ENCODE measurements around the gene ARHGEF2.
"Not testable (repeated sequence)": the region's sequence is repeated elsewhere in the genome, so short reads cannot be mapped to it uniquely, and the experiment has no call there.

ARHGEF2 gene

GRCh38 chr1:155989242-155990004 lies 11.1 kb upstream of the ARHGEF2 start:
- DNase-seq = peak; percentile 84 to 91

DNA sequence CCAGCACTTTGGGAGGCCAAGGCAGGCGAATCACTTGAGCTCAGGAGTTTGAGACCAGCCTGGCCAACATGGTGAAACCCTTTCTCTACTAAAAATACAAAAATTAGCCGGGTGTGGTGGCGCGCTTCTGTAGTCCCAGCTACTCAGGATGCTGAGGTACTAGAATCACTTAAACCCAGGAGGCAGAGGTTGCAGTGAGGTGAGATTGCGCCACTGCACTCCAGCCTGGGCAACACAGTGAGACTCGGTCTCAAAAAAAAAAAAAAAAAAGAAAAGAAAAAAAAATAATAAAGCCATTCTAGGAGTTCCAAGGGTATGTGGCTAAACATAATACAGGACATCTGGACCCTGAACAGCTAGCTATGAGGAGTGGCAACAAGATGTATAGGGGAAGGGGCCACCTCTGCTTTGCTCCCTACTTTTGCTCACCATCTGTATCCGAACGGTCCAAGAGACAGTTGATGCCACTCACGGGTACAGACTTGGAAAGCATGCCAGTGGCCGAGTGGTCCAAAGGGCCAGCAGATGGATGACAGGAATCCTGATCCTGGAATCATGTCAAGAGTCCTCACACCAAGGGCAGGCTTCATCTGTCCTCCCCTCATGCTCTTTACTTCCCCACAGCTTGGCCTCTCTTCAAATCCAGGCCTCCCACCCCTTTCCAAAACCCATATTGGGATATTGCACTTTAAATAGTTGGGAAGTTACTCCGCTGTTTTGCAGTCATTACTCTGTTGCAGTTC lies 6.7 kb upstream of the ARHGEF2 start:
- not testable (repeated sequence) for DNase-seq

DNA sequence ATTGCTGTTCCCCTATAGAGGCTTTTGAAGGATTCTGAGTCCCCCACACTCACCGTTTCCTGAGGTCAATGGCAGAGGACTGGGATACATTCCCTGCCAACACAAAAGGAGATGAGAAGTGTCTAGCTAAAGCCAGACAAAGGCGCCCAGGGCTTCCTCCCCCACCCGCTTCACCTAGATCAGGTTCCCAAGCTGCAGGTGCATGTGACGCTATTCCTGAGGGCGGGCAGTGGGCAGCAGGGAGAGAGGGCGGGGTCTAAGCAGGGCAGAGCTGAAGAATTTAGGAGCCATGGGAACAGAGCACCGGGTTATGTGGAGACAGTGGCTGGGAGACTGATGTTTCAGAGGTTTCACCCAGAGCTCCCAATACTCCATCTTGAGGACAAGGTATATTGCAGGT lies 6.0 kb upstream of the ARHGEF2 start:
- peak; percentile 65 to 70 for DNase-seq

GRCh38 chr1:155983191-155984024 lies 5.1 kb upstream of the ARHGEF2 start:
- DNase-seq = peak; percentile 76 to 80

DNA sequence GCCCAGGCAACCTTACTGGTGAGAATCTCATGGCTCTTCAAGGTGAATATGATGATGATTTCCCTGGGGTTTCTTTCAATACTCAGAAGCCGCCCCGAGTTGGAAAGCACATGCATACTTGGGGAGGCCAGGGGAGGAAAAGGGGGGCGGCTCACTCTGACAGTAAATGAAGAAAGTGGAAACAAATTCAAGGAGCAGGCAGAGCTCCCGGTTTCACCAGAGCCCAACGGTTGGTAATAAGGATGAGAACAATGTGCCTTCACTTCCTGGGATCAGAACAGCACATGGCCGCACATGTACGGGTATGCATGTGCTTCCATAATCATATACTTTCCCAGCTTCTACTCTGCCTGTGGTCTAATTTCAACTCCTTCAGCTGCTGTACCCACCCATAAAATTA lies 3.8 kb upstream of the ARHGEF2 start:
- no peak for DNase-seq

DNA sequence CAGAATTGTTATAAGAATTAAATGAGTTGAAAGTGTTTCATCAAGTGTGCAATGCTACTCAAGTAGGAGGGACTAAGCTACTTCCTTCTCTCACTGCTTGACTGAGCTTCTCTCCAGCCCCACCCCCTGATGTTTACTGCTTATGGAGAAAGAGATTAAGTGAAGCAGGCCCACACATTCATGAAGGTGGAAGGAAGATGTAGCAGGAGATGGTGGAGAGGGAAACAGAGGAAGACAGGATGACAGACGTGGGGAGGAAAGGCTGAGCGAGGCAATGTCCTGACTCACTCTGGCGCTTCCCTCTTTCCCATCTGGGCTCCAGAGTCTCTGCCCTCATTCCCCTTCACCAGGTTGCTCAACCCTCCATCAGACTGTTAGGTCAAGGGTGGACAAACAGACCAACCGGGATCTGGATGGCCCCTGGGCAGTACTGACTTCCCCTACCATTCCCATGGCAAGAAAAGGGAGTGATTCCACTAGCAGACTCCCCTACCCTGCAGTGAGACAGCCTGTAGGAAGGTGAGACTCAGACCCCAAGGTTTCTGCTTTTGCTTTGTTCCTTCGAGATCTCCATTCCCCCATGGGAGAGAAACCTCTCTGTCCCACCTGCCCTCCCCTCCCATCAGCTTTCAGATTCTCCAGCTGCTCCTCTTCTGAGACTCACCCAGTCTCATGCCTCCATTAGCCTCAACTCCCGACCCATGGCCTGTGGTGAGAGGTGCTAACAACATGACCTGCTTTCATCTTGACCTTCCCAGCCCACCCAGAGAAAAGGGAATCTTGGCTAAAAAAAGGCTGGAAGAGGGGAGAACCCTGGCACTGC lies 3.1 kb upstream of the ARHGEF2 start:
- DNase-seq = peak in 1 of 2 experiments; percentile 55

DNA sequence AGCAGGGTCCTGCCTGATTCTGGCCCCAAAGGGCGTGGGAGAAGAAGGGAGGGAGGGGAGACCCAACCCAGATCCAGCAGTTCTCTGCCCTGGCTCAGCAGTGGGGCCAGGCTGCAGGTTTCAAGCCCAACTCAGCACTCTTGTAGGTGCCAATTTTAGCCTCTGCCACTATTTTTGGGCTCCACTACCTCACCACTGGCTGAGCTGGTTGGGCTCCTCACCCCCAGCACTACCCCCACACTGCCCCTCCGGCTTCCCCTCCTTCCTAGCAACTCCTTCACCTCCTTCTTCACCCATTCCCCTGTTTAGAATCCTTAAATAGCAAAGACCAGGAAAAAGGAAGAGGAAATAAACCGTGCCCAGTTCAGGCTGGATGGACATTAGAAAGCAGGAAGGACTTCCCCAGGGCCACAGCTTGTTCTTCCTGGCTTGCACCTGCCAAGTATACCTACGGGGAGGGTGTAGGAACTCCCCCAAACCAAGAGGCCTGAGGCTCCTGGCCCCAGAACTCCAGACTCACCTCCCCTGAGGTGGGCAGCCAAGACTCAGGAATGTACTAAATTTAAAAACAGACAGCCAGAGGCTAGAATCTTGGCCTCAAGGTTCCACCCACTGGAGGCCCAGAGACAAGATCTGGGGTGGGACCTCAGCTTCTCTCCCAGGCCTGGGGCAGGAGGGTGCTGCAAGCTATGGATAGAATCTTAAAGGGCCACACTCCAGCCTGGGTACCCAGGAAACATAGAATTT lies 1.4 kb upstream of the ARHGEF2 start:
- no peak for DNase-seq

DNA sequence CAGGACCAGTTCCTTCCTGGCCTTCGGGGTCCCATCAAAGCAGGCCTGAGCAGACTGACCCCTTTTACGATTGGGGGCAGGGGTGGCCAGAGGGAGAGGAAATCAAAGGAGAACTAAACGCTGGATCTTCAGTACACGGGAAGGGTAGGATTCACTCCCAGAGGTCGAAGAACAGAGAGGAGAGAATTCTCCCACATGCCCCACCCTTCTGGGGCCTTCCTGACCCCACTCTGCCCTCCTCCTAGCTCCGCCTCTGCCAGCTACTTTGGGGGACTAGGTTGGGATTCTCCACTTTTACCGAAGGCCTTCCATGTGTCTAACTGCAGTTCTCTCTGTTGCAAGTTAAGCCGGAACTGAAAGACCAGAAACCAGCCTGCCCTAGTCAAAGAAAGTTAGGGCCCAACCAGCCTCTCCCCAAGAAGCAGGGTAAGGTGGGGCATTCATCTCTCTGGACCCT lies 654 bp upstream of the ARHGEF2 start:
- DNase-seq = no peak

DNA sequence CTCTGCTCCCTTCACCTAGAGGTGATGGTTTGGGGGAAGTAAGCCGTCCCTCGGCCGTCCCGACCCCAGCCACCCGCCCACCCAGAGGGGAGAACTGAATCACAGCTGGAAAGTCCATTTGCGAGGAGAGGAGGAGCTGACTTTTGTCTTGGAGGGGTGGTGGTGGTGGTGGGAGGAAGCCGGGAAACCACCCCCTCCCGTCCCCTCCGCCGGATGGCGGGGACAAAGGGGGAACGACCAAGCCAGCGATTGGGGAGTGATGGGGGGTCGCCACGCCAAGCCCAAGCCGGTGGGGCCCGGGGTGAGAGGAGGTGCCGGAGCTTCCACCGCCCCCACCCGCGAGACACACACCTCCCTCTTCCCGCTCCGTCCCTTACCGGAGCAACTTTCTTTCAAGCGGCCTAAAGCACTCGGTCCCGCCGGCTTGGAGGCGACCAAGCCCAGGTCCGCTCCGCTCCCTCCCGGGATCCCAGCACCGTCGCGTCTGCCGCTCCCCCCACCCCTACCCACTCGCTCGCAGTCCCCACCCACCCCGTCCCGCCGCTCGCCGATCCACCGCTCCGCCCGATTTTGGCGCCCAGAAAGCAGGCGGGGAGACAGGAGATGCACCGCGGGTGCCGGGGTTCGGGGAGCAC lies 540 bp downstream of the ARHGEF2 start:
- no peak for DNase-seq

GRCh38 chr1:155976913-155977689 lies 1.2 kb downstream of the ARHGEF2 start:
- no peak for DNase-seq

DNA sequence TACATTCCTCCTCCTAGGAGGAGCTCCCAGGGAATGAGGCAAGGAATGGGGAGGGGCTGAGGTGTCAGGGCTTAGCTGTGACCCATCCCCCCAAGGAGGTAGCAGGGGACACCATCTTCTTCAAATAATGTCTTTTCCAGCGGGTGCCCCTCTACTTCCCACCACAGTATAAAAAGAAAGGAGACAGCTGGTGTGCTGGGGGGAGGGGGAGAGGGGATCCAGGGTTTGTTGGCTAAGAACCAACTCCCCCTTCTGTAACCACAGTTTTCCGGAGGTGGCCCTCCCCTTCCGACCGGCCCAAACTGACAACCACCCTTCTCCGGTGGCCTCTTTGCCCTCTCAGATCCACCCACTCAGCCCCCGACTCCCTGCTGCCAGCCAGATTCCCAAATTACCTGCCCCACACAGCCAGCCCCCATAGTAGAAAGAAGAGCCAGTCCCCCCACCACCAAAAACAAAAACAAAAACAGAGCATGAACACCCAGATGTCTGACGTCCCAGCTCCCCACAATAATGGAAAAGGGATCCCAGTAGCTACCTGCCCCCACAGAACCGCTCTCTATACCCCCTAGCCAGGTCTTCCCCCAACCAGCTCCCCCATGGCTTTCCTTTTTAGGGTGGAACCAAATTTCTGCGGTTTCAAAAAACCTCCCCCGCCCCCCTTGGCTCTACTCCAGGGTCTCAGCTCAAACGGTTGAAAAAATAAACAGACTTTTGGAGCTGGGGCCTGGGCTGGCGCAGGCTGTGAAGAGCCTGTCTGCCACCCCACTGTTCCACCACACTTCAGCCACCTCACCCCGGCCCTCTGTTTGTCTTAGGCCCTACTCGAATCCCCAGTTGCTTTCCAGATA lies 2.1 kb downstream of the ARHGEF2 start:
- peak; percentile 40 to 61 for DNase-seq

- no peak for DNase-seq
These were observed 2.8 kb downstream of the ARHGEF2 start for GRCh38 chr1:155975375-155976061.

- peak in 1 of 2 experiments; percentile 33 for DNase-seq
These were observed 3.9 kb downstream of the ARHGEF2 start for GRCh38 chr1:155974208-155975115.

- DNase-seq = no peak
These were observed 4.6 kb downstream of the ARHGEF2 start for GRCh38 chr1:155973723-155974122.

DNA sequence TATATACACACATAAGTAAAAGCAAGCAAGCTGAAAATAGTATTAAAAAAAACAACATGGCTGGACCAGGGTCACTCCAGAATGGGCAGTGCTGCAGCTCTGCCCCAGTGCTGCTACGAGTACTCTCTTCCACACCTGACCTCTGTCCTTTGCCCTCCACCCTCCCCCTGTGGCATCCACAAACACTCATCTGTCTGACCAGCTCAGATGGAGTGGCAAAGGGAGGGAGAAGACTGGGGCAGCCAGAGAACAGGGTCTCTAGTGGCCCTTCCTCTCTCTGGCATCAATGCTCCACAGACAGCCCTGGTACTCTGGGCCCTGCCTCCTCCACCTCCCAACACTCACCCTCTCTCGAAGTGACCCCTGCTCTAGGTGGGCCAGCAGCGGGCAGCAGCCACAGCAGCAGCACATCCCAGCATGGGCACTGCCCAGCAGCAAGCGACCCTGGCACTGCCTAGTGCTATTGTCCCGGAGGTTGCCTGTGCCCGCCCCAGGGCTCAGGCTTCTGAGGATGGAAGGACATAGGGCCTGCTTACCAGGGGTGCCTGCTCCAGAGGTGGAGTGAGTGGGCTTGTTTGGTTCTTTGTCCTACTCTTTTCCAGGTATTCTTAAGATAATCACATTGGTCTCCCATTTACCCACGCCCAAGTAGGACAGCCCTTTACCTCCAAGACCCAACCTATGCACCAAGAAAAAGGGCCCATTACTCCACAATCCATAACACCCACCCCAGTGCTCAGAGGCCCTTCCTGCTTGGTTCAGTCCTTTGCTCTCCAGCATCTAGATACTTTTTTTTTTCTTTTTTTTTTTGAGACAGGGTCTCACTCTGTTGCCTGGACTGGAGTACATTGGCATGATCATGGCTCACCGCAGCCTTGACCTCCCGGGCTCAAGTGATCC lies 6.2 kb downstream of the ARHGEF2 start:
- no peak for DNase-seq

GRCh38 chr1:155970531-155971167 lies 7.7 kb downstream of the ARHGEF2 start:
- no peak for DNase-seq
